HG03565 (cell line): Measurements from ENCODE around the gene PRKG1.

ENCODE experiments used
- ATAC-seq: cut with Tn5 transposase; IDR thresholded peaks from one replicate; pipeline ENCODE4 v1.9.1; 2021; ENCODE audit warnings: mild to moderate bottlenecking, moderate library complexity; ENCODE audit not compliant: unreplicated experiment

The PRKG1 gene

GRCh38 chr10:52066383-52066782, 992.1 kb downstream of the PRKG1 start:
- ATAC-seq, result no peak

DNA sequence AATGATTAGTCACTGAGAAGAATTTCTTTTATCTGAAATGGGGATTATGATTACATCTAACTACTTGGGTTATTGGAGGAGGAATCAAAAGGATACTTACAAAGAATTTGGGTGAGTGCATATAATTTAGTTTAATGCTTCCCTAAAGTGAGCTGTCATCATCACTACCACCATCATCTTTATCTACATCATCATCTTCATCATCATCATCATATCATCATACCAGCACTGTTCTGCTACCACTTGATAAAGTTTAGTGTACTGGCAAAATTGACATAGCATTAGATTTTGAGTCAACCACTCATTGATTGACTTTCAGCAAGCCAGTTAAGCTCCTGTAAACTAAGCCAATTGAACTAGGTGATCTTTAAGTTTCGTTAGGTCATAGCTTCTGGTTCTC, 994.2 kb downstream of the PRKG1 start:
- ATAC-seq, result no peak

- no peak for ATAC-seq
These were observed 997.5 kb downstream of the PRKG1 start for GRCh38 chr10:52071814-52072213.

DNA sequence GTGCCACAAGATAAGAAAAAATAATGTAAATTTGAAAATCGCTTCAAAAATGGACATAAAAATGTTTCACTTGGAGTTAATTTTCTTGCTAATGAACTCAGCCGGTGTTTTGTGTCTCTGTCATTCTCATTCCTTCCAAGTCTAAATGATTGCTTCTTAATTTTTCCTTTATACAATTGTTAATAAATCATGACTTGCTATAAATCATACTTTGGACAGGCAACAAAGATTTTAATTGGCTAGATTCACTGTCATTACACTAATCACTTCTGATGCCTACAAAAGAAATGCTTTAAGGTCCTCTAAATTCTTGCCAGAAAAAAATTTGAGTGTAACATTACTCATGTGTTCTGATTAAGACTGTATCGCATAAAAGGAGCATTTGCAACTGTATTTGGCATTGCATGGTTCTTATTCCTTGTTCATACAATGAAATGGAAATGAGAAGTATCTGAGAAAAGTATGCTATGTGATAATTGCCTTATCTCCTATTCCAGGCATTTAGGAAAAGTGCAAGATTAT, 1000.3 kb downstream of the PRKG1 start:
- ATAC-seq, result no peak

DNA sequence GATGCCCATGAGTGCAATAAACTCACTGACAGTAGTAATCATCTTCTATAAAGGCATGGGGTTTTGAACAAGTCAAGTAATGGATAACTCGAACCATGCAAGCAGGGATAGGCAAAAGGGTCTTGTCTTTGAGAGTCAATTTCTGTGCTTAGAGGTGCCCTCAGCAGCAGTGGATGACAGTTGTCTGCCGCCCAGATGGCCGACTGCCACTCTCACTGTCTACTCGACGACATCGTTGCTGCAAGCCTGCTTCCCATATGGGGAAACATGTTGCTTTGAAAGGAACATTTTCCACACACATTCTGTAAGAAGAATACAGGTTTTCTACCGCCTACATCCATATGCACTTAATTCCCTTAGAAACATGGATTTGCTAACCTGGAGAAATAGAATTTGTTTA, 1003.5 kb downstream of the PRKG1 start:
- ATAC-seq, result no peak

DNA sequence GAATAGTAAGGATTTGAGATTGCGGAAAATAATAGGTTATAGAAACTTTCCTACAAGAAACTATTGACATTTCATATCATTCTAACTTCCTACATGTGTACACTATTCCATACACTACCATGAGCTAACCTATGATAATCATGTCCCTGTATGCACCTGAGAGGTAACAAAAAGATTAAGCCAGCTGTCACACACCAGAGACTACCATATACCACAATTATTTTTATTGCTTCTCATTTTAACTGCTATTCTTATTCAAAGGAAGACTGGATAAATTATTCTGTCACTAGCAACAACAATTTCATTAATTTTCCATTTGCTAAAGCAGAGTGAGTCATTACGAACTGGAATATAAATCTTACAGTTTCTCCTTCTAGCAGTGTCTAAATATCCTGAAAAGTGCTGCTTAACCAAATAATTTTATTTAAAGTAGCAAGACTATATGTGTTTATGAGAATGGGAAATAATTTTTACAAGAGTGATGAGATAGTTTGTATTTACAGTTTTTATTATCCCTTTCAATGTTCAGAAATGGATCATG, 1004.2 kb downstream of the PRKG1 start:
- no peak for ATAC-seq

GRCh38 chr10:52082307-52082706, 1008.0 kb downstream of the PRKG1 start:
- no peak for ATAC-seq

DNA sequence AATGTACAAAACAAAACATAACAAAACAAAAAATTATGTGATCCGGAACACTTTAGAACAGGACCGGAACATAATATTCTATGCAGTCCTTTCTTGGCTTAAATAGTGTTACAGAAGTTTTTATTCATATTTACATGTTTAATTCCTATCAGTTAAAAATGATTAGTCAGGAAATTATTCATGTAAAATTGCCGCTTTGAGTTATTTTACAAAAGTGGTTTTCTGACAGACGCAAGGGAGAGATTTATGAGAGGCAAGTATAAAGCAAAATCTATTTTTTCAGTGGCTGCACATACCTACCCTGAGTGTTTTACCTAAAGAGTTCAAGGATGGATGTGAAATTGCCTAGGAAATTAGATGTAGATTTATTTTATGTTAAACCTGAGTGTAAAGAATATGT, 1009.1 kb downstream of the PRKG1 start:
- no peak for ATAC-seq

DNA sequence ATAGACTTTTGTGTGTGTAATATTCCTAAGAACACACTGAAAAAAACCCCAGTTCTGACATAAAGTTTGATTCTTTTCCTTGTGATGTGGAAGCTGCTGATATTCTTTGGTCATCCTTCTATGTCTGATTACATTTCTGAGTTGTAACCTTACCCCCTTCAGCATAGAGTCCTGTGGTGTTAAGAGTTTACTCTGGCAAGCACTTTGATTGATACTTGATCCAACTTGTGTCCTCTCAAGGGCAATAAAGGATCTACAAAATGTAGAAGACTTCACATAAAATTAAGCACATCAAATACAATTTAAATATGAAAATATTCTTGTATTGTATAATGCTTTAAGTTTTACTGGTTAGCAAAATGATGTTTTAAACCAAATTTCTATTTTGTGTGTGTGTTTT, 1018.1 kb downstream of the PRKG1 start:
- no peak for ATAC-seq

GRCh38 chr10:52098130-52098529, 1023.8 kb downstream of the PRKG1 start:
- ATAC-seq, result no peak

GRCh38 chr10:52099026-52099600, 1024.8 kb downstream of the PRKG1 start:
- no peak for ATAC-seq

DNA sequence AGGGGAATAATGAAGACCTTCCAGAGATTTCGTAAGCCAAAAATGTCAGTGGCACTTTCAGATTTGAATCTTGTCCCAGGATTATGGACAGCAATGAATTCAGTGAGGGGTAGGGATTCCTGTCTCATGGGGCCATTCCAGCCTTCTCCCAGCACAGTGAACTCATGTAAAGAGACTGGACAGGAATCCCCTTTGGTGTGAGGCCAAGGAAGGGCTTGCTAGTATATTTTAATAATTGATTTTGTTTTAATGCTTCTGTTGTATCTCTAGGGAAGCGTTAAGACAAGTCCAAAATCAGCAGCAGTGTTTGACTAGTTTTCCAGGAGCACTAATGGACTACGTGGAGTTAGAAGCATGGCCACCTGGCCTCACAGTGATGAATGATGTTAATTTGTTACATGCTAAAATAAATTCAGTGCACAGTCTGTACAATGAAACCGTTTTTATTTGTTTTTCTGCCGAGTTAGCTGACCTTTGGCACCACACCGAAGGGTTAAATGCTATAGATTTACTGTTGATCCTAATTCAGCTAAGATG, 1025.8 kb downstream of the PRKG1 start:
- ATAC-seq, result no peak

DNA sequence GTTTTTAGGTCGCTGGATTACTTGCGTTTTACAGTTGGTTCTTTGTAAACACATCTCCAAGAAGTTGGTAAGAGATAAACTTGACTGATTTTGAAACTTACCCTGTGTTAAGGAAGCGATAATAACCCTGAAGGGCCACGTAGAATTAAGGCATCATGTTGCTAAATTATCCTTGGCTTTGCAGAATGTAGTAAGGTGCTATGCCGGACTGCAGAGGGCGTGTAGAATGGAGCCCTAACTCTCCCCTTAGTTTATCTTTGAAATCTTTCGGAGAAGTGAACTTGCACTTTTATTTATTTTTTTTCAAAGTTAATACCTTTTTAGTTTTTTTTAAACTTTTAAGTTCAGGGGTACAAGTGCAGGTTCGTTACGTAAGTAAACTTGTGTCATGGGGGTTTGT, 1031.0 kb downstream of the PRKG1 start:
- no peak for ATAC-seq

DNA sequence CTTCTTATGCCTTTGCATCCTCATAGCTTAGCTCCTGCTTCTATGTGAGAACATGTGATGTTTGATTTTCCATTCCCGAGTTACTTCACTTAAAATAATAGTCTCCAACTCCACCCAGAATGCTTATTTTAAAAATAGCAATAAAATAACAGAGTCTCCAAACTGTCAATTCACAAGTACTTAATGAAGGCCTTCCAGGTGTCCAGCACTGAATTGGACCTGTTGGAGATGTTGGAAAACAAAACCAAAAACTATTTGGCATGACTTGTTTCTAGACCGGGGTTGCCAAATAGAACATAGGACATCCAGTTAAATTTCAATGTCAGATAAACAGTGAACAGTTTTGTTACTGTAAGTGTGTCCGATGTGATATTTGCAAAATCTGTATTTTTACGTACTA, 1031.7 kb downstream of the PRKG1 start:
- no peak for ATAC-seq

- no peak for ATAC-seq
These were observed 1032.6 kb downstream of the PRKG1 start for GRCh38 chr10:52106899-52107298.

DNA sequence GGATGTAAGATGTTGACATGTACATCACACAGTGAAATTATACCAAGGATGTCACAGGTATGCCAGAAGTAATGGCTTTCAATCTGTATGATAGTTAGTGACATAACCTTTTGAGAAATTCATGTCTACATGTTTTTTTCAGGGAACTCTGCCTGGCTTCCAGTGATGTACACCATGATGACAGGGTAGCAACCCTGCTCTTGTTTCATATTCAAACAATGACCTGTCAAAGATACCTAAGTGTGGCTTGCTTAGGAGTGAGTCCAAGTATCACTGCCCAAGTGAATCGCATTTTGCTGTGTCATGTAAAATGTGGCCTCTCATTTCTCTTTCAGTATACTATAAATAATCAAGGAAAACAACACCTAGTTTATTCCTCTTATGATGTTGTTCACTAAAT, 1033.9 kb downstream of the PRKG1 start:
- no peak for ATAC-seq

- ATAC-seq, result no peak
These were observed 1036.3 kb downstream of the PRKG1 start for GRCh38 chr10:52110576-52110975.

DNA sequence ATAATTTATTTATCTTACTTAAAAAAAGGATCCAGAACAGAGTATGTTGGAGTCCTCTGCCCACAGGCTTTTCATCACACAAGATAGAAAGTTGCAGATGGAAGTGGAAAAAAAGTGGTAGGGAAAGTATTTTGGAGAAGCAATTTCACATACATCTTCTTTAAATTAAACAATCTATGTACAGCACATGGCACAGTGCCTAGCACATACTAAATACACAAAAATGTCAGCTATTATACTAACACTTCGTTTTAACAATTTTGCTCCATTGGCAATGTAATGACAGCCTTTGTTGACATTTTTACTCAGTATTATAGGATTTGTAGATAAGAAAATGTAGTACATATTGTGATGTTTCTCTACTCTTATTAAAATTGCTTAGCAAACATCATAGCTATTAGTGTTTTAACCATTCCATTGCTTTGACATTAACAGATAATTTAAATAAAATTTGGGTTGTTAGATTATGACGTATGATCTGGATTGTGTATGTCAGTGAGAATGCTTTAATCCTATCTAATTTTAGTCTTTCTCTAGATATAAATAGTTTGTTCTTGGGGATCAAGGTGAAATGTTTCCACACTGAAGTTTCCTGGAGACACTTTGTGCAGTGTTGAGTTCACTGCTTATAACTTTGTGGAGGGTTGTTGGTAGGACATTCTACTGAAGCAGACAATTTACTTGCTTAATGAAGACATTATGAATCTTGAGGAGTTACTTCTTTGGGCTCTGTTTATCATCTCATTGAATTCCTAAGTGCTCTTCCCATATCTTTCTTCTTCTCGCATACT, 1037.0 kb downstream of the PRKG1 start:
- ATAC-seq, result no peak

DNA sequence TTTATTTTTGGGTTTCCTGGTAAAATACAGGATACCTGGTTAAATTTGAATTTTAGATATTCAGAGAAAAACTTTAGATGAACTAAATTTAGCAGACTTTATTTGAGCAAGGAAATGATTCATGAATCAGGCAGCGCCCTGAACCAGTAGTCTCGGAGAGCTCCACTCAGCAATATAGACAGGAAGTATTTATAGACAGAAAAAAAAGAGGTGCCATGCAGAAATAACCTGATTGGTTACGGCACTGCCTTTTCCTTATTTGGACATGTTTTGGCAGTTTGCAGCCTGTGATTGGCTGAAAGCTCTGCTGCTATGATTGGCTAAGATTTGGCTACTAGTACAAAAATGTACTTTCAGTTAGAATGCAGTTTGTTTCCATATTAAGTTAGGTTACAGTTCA, 1041.5 kb downstream of the PRKG1 start:
- ATAC-seq, result no peak

GRCh38 chr10:52119507-52119906, 1045.2 kb downstream of the PRKG1 start:
- ATAC-seq, result no peak

DNA sequence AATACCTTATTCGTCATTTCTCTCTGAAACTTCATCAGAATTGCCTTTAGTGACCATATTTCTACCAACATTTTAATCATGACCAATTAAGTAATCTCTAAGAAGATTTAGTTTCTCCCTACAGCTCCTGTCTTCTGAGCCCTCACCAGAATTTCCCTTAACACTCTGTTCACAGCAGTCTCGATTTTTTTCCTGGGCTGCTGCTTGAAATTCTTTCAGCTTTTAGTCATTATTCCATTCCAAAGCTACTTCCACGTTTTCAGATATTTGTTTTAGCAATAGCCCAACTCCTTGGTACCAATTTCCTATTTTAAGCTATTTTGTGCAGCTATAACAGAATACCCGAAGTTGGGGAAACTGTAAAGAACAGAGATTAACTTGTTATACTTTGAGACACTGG, 1047.4 kb downstream of the PRKG1 start:
- no peak for ATAC-seq

GRCh38 chr10:52128056-52128683, 1053.9 kb downstream of the PRKG1 start:
- no peak for ATAC-seq
